GM19463 (cell line): ENCODE measurements around the gene RAB13.

Experiments used
- ATAC-seq: cut with Tn5 transposase; IDR thresholded peaks from one replicate; pipeline ENCODE4 v1.9.1; 2021; ENCODE audit warnings: mild to moderate bottlenecking, moderate library complexity; ENCODE audit not compliant: unreplicated experiment

RAB13 gene

DNA sequence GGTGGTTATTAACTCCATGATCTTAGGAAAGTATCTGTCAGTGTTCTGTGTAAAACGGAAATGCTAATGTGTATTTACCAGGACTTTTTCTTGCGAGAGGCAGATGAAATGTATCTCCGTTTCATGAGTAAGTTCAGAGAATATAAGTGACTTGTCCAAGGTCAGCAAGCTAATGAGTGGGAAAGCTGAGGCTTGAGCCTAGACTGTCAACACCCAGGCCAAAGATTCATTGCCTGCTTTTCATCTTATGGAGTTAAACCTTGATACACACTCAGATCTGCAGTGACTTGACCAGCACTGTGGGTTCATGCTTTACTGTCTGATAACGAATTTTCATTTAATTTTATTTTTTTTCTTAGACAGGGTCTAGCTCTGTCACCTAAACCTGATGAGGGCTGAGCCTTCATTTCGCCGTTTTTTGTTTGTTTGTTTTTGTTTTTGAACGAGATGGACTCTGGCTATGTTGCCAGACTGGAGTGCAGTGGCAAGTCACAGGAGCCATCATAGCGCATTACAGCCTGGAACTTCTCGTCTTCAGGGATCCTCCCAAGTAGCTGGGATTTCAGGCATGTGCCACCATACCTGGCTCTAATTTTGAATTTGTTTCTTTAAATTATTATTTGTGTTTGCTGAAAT is 7.7 kb downstream of the RAB13 start:
- no peak for ATAC-seq

DNA sequence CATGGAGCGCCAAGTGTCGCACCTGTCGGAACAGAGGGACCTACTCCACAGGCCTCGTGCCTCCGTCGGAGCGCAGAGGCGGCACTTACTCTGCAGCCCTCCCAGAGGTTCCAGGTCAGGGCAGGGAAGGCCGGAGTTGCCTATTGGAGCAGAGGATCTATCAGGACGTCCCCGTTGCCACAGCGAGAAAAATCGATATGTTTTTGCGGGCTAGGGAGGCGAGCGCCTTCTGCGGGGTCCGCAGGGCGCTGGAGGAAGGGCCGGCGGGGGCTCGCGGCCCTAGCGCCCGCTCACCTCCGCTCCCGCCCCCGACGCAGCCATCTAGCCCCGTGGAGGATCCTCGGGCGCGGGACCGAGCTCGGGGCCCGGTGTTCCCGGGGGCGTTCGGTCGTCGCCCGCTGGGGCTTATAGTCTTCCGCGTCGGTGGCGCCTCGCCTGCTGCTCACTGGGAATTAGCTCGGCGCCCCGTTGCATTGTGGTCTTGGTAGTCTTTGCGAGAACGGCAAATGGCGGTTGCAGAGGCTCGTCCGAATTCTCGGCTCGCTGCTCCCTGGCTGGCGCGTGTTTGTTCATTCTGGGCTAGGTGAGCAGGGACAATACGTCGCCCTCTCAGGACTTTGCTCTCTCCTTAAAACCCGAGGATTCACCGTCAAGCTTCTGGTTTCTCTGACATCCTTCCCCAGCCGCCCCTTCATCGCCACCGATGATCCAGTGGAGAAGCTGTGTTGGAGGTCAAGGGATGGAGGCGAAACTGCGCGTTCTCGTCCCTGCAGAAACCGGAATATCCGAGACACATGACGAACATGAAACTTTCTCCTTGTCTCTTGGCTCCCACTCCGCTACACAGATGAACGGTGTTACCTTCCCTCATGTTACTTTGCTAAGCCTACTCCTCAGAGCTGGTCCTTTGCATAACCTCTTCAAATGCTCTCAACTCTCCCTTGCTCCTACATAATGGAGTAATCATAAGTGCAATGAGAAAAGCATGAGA is 8.6 kb downstream of the RAB13 start, which contains the start of gene JTB:
JTB (minus strand) TSS at position 425 of the 991 bp plus-strand sequence; CDS start at position 3, 422 bp downstream.
- peak; percentile 80 for ATAC-seq

GRCh38 chr1:153976819-153977249 is 9.3 kb downstream of the RAB13 start:
- ATAC-seq, result no peak

DNA sequence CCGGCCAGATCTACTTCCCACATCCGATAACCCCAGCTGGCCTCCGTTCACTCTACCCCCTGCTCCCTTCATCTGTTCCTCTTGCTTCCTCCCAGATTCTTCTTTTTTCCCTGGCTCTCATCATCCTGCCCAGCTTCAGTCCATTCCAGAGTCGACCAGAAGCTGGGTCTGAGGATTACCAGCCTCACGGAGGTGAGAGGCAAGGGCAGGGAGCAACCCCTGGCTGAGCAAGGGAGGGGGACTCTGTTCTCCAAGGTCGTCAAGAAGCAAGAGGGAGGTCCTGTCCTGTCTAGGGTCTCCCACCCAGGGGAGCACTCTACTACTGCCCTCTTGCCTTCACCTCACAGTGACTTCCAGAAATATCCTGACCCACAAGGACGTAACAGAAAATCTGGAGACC is 12.6 kb downstream of the RAB13 start:
- ATAC-seq, result no peak

- ATAC-seq, result no peak
Observed at GRCh38 chr1:153973071-153973470, 13.1 kb downstream of the RAB13 start.

- ATAC-seq, result no peak
Observed at GRCh38 chr1:153970346-153970745, 15.8 kb downstream of the RAB13 start.

DNA sequence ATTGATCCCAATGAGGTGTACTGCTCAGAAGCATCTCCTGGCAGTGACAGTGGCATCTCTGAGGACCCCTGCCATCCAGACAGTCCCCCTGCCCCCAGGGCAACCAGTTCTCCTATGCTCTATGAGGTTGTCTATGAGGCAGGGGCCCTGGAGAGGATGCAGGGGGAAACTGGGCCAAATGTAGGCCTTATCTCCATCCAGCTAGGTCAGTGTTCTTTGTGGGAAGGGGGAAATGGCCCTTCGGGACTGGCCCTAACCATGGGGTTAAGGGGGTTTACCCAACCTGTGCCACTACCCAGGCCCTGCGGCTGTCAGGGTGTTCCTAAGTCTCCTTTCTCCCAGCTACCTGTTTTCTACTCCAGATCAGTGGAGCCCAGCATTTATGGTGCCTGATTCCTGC is 17.2 kb downstream of the RAB13 start:
- ATAC-seq, result no peak

GRCh38 chr1:153968408-153968807 is 17.7 kb downstream of the RAB13 start:
- no peak for ATAC-seq

DNA sequence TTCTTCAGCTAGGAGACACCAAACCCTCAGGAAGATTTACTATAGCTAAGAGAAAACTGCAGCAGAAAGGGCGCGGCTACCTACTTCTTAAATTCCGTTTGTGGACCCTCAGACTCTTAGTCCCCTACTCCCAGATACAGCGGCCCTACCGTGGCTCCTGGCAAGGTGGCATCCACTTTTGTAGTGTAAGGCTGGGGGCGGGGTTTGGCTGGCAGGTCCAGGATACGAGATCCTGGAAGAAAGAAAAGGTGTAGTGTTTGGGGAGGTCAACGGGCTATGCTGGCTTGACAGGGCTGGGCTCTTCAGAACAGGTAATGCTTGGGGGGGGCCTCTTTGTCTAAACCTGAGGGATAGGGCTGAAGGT is 18.2 kb downstream of the RAB13 start:
- no peak for ATAC-seq

DNA sequence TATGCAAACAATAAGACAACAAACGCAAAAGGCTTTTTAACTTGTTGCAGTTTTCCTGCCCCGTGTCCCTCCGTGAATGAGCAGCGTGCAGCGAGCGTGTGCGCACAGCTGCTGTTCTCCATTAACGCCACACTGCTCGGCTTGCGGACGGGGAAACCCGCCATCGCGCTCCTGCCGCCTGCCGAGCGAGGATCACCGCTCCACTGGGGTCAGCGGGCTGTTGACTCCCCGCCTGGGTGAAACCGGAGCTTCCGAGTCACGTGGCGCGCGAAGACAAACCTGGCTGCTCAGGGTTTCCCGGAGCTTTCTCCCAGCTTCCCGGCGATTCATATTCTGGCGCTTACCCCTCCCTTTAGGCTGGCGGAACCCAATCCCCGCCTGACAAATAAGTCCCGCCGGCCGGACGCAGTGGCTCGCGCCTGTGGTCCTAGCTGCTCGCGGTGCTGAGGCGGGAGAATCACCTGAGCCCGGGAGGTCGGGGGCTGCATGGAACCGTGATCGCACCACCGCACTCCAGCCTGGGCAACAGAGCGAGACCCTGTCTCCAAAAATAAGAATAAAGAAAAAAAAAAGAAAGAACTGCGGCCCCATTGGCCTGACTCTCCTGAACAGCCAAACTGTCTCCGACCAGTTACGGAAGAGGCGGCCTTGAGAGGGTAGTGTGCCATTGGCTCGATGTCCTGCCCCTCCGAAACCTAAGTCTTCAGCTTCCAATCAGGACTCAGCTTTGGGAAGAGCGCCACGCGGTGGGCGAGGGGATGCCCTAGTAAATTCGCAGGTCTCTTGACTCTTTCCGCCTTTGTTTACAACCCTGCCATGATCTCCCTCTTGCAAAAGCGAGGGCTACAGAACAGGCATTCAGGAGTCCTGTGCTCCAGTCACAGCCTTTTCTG is 18.8 kb downstream of the RAB13 start, which contains the start of gene CREB3L4:
CREB3L4 (plus strand) TSS at position 796 of the 893 bp plus-strand sequence. CDS start 624 bp downstream, outside the sequence.
- peak; percentile 73 for ATAC-seq

GRCh38 chr1:153963850-153964331 is 22.2 kb downstream of the RAB13 start:
- ATAC-seq, result no peak

- ATAC-seq, result peak; percentile 45
Observed at GRCh38 chr1:153963030-153963849, 22.9 kb downstream of the RAB13 start, which contains the start of gene SLC39A1. TSS of gene SLC39A1 (minus strand) at chr1:153963537. CDS start at chr1:153962715, 822 bp downstream.

- ATAC-seq, result no peak
Observed at GRCh38 chr1:153962088-153963029, 23.8 kb downstream of the RAB13 start.

DNA sequence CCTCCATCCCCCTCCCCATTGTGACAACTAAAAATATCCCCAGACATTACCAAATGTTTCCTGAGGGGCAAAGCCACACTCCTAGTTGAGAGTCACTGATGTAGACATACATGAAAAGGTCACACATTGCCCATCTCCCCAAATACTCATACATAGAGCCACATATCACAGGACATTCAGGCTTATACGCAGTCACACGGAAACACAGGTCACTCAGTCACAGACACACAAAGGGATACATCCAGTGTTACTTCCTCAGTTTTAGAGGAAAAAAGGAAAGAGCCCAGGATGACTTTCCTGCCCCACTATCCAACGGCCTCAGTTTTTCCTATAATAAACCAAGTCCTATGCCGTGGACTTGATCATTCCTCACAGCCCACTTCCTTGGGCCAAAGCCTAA is 24.7 kb downstream of the RAB13 start:
- no peak for ATAC-seq

GRCh38 chr1:153960206-153960605 is 25.9 kb downstream of the RAB13 start:
- no peak for ATAC-seq

DNA sequence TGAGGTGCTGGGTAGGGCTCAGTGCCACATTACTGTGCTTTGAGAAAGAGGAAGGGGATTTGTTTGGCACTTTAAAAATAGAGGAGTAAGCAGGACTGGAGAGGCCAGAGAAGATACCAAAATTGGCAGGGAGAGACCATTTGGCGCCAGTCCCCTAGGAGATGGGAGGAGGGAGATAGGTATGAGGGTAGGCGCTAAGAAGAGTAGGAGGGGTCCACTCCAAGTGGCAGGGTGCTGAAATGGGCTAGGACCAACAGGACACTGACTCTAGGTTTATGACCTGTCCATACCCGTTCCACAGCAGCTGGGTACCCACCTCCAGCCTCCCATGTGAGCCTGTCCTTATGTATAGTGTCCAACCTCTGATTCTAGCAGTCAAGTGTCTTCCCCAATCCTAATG is 26.7 kb downstream of the RAB13 start:
- no peak for ATAC-seq

- no peak for ATAC-seq
Observed at GRCh38 chr1:153958961-153959260, 27.2 kb downstream of the RAB13 start.

- ATAC-seq, result peak; percentile 75
Observed at GRCh38 chr1:153958111-153958960, 27.8 kb downstream of the RAB13 start, which contains the start of gene CRTC2. TSS of gene CRTC2 (minus strand) at chr1:153958612. CDS start at chr1:153958497, 115 bp downstream.
